Esophagus muscularis mucosa (tissue), 4 donors: ENCODE data around the gene DOCK8. TPM values are rescaled to one million over a fixed set of nuclear protein-coding genes. Genes with fewer than 3 reads are reported as not detected.
"Not testable (repeated sequence)": the region's sequence is repeated elsewhere in the genome, so short reads cannot be mapped to it uniquely, and the experiment has no call there.

Source experiments
- DNase-seq: peaks from one replicate; pipeline ENCODE4 v3.0.0-alpha.2; 2017; ENCODE audit errors: extremely low spot score
- H3K27ac ChIP-seq, 4 donors: fragments of 200-600 bp; sonication (generic); replicated peaks in 1 of 4; 1 replicate in 3 of 4; 2 replicates in 1 of 4; pipeline ENCODE4 v1.5.1; 2016 to 2019; ENCODE audit warnings: mild to moderate bottlenecking in 1 of 4
- H3K27me3 ChIP-seq, 4 donors: fragments of 200-600 bp; sonication (generic); one replicate each; pipeline versions ENCODE4 v1.5.1 to v1.6.0; 2016 to 2019
- H3K36me3 ChIP-seq, 4 donors: fragments of 200-600 bp; sonication (generic); one replicate each; pipeline ENCODE4 v1.5.1; 2016 to 2019
- H3K4me1 ChIP-seq, 4 donors: fragments of 200-600 bp; sonication (generic); one replicate each; pipeline ENCODE4 v1.5.1; 2016 to 2019
- H3K4me3 ChIP-seq, 4 donors: fragments of 200-600 bp; sonication (generic); 1 replicate in 2 of 4; 2 replicates in 2 of 4; pipeline ENCODE4 v1.5.1; 2016 to 2019; ENCODE audit warnings: mild to moderate bottlenecking in 4 of 4, moderate library complexity in 1 of 4
- H3K9me3 ChIP-seq, 4 donors: fragments of 200-600 bp; sonication (generic); 1 replicate in 3 of 4; 2 replicates in 1 of 4; pipeline ENCODE4 v1.5.1; 2016 to 2019
- CTCF ChIP-seq, 3 experiments: fragments of 200-600 bp in 2 of 3; fragments of 450-650 bp in 1 of 3; sonication (generic) in 2 of 3; IDR thresholded peaks; one replicate each; pipeline ENCODE4 v1.5.1; 2017 to 2019; ENCODE audit warnings: antibody characterized with exemption in 3 of 3, mild to moderate bottlenecking in 2 of 3, moderate library complexity in 1 of 3
- EP300 ChIP-seq: sonication (generic); formaldehyde crosslinking; IDR thresholded peaks from one replicate; pipeline ENCODE4 v1.6.1; 2017; ENCODE audit warnings: antibody characterized with exemption
- POLR2A ChIP-seq: fragments of 450-650 bp; IDR thresholded peaks from one replicate; pipeline ENCODE4 v1.6.1; 2017; ENCODE audit warnings: antibody characterized with exemption, moderate library complexity, mild to moderate bottlenecking, low read depth
- POLR2AphosphoS5 ChIP-seq, 2 donors: sonication (generic); formaldehyde crosslinking; IDR thresholded peaks; one replicate each; pipeline ENCODE4 v1.6.1; 2017; ENCODE audit warnings: antibody characterized with exemption in 2 of 2
- WGBS: methylation state at CpG from one replicate; pipeline ENCODE4 v1.1.5; 2018; 5-methylcytosine and 5-hydroxymethylcytosine counted together
- intact Hi-C: fragments of 100-400 bp; cut with DNase I; formaldehyde crosslinking; loops from one replicate; pipeline ENCODE4 v1.15.1; 2023
- total RNA-seq, 4 donors: library from RNA; depleted of rRNA; stranded (reverse); fragments of >200 nt; gene quantifications; one replicate each; pipeline versions ENCODE4 v1.1.0 to v1.2.1, GENCODE V29; 2016

Gene DOCK8
- total RNA-seq, 4 donors from 2014 or later, result 45.1 to 72.8 (median 48.8) TPM

GRCh38 chr9:209143-209758 is 5.4 kb upstream of the DOCK8 start:
- no peaks in the 10 kb centered on the region for H3K27me3 ChIP-seq
- intact Hi-C loops, result no loop called here
- WGBS, result 80% methylated on average over 12 of the region's 14 CpGs
- H3K27ac ChIP-seq, result no peak overlapping the region
- H3K36me3 ChIP-seq, result no peaks in the 10 kb centered on the region
- DNase-seq, result no peak
- no peak overlapping the region for H3K4me3 ChIP-seq
- TF ChIP-seq CTCF (IDR thresholded peaks at IDR 0.05), result no peak
- TF ChIP-seq POLR2AphosphoS5 (IDR thresholded peaks at IDR 0.05), result no peak
- TF ChIP-seq POLR2A, result no peak
- TF ChIP-seq EP300, result no peak
- peaks cover 0 to 24% (median 21%) of the 10 kb centered on the region in 4 donors for H3K4me1 ChIP-seq
- no peaks in the 10 kb centered on the region for H3K9me3 ChIP-seq

GRCh38 chr9:211036-211435 is 3.6 kb upstream of the DOCK8 start:
- Histone ChIP-seq H3K9me3 (no peaks in the 10 kb centered on the region), H3K4me3 (no peak overlapping the region), H3K4me1 (peaks cover 6 to 38% (median 36%) of the 10 kb centered on the region in 4 donors), H3K27ac (peak overlapping the region; percentile 55 to 76 (median 66)), H3K27me3 (peaks cover 0 to 7% (median 0%) of the 10 kb centered on the region in 4 donors), H3K36me3 (no peaks in the 10 kb centered on the region)
- WGBS, result 86% methylated on average over 7 of the region's 7 CpGs
- intact Hi-C loops, result no loop called here
- DNase-seq, result no peak
- no peak for TF ChIP-seq POLR2AphosphoS5 (IDR thresholded peaks at IDR 0.05)
- no peak for TF ChIP-seq CTCF (IDR thresholded peaks at IDR 0.05)
- no peak for TF ChIP-seq POLR2A
- TF ChIP-seq EP300, result no peak

GRCh38 chr9:211557-211956 is 3.1 kb upstream of the DOCK8 start:
- 34% methylated on average over 5 of the region's 5 CpGs for WGBS
- Histone ChIP-seq H3K9me3 (no peaks in the 10 kb centered on the region), H3K4me3 (no peak overlapping the region), H3K4me1 (peaks cover 6 to 43% (median 41%) of the 10 kb centered on the region in 4 donors), H3K27me3 (peaks cover 0 to 7% (median 0%) of the 10 kb centered on the region in 4 donors), H3K27ac (peak overlapping the region; percentile 55 to 76 (median 66)), H3K36me3 (no peaks in the 10 kb centered on the region)
- DNase-seq, result no peak
- intact Hi-C loops, result no loop called here
- no peak for TF ChIP-seq CTCF (IDR thresholded peaks at IDR 0.05)
- no peak for TF ChIP-seq POLR2A
- no peak for TF ChIP-seq EP300
- TF ChIP-seq POLR2AphosphoS5 (IDR thresholded peaks at IDR 0.05), result peak; percentile 32 to 54

- Histone ChIP-seq H3K4me3 (no peak overlapping the region), H3K36me3 (no peaks in the 10 kb centered on the region), H3K27me3 (peaks cover 0 to 7% (median 0%) of the 10 kb centered on the region in 4 donors), H3K27ac (peak overlapping the region; percentile 55 to 76 (median 66)), H3K4me1 (peaks cover 6 to 50% (median 48%) of the 10 kb centered on the region in 4 donors), H3K9me3 (no peaks in the 10 kb centered on the region)
- intact Hi-C loops, result no loop called here
- TF ChIP-seq POLR2A, result no peak
- TF ChIP-seq CTCF (IDR thresholded peaks at IDR 0.05), result no peak
- WGBS, result 81% methylated on average over 3 of the region's 3 CpGs
- no peak for DNase-seq
Measured at GRCh38 chr9:212297-212696, 2.4 kb upstream of the DOCK8 start.

GRCh38 chr9:213901-214300 is 764 bp upstream of the DOCK8 start:
- Histone ChIP-seq H3K27ac (peak overlapping the region; percentile 89 to 91 (median 90)), H3K4me1 (peaks cover 6 to 64% (median 64%) of the 10 kb centered on the region in 4 donors), H3K4me3 (peak overlapping the region; percentile 73 to 87 (median 78))
- 88% methylated on average over 24 of the region's 24 CpGs for WGBS
- H3K36me3 ChIP-seq, DNase-seq, H3K27me3 ChIP-seq, intact Hi-C loops, H3K9me3 ChIP-seq: not testable (repeated sequence)
